Esophagus muscularis mucosa (tissue), 3 donors: ENCODE results near the gene SMYD2.

Source experiments
- CTCF ChIP-seq, 3 experiments: fragments of 200-600 bp in 2 of 3; fragments of 450-650 bp in 1 of 3; sonication (generic) in 2 of 3; IDR thresholded peaks; one replicate each; pipeline ENCODE4 v1.5.1; 2017 to 2019; ENCODE audit warnings: antibody characterized with exemption in 3 of 3, mild to moderate bottlenecking in 2 of 3, moderate library complexity in 1 of 3
- POLR2A ChIP-seq: fragments of 450-650 bp; IDR thresholded peaks from one replicate; pipeline ENCODE4 v1.6.1; 2017; ENCODE audit warnings: antibody characterized with exemption, moderate library complexity, mild to moderate bottlenecking, low read depth

DNA sequence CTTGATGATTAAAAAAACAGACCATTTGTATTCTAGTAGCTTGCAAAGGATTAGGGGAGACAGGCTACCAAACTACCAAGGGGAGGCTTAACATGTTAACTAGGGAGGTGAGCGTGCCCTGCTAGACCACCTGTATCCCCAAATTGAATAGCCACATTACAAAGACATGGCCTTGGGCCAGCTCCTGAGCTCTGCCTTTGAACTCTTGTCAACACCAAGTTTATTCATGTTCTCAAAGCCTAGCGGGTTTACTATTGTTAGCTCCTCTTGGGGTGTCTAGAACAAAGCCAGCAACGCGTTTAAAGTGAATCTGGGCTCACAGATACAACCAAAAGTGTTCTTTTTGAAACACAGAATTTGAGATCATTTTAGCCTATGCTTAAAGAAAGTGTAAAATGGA, 36.3 kb downstream of the SMYD2 start:
- TF ChIP-seq POLR2A (no peak), CTCF (IDR thresholded peaks at IDR 0.05) (no peak)
